SH-SY5Y (cell line): ENCODE measurements around the gene PEX14.

Experiments
- GATA2 ChIP-seq: IDR thresholded peaks from 2 replicates; pipeline ENCODE4 v1.6.1; 2011; ENCODE audit warnings: mild to moderate bottlenecking, low read depth, low read length
- GATA3 ChIP-seq: IDR thresholded peaks from 2 replicates; pipeline ENCODE4 v1.6.1; 2011; ENCODE audit warnings: low read depth, mild to moderate bottlenecking, low read length, moderate library complexity

Gene PEX14

DNA sequence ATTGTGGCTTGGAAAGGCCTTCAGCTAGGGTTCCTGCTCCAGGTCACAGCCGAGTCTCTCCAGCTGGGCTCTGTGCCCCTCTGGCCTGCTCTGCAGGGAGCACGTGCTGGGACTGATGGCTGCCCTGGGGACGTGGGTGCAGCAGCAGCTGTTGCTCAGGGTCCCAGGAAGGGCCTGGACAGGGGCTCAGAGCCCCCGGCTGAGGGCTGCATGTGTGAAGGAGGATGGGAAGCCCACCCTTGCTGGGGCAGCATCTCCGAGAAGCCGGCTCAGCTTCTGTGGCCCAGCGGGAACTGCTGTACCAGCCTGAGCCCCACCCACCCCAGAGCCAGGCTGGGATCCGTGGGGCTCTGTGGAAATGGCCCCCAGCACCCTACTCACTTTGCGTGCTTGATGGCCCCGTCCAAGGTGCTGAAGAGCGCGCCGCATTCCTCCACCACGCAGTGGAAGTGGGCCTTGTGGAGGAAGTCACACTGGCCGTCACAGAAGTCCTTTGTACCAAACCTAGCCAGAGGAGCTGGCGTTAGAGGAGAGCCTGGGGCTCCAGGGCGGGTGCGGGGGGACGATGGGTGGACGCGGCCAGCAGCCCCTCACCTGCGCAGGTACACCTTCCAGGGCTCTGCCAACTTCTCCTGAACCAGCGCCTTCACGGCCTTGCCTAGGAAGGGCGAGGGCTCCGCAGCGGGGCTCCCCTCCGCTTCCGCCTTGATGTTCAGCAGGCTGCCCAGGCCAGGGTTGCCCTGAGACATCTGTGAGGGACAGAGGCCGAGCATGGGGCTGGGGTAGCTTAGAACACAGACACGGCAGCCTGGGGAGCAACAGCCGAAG is 174.2 kb downstream of the PEX14 start:
- no peak for TF ChIP-seq GATA2
- TF ChIP-seq GATA3 = no peak

DNA sequence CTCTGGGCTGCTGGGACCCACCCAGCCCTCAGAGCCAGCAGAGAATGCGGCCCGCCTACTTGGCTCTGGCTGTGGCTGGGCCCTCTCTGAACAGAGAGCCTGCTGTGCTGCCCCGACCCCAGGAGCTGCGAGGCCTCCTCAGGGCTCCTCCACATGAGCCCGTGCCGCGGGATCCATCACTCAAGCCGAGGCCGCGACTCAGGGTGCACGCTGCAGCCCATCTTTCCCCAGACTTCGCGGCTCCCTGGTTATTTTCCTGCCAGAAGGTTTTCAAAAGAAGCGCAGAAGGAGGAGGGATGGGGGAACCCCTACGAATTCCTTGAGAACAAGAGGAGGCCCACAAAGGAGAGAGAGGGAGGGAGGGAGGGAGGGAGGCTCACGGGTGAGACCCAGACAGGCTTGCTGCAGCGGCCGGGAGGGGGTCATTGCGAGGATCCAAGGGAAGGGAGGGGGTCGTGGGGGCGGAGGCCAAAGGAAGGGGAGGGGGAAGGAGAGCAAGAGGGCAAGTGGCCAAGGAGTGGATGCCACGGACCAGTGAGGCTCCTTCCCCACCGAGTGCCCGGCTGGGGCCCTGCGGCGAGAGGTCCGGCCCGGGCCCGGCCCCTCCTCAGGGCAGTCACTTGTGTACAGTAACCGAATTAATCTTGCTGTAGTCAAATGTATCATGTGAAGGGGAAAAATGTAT is 174.9 kb downstream of the PEX14 start:
- TF ChIP-seq GATA3 (no peak), GATA2 (no peak)

GRCh38 chr1:10650556-10651388 is 176.0 kb downstream of the PEX14 start:
- no peak for TF ChIP-seq GATA3
- no peak for TF ChIP-seq GATA2

DNA sequence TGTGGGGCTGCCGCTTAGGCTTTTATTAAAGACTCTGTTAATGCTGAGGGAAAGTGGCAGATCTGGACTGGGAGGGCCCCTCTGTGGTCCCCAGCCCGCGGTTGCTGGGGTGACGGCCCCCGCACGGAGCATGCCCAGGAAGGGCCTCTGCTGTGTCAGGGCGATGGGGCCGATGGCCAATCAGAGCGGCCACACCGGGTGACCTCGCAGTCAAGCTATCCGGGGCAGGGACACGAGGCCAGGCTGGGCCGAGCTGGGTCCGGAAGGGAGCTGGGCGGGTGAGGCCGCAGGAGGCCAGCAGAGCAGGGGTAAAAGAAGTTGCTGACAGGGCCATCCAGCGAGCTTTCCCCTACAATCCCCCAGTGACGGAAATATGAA is 176.6 kb downstream of the PEX14 start:
- no peak for TF ChIP-seq GATA3
- no peak for TF ChIP-seq GATA2

- TF ChIP-seq GATA3 (no peak), GATA2 (no peak)
Measured at GRCh38 chr1:10651793-10652192, 177.0 kb downstream of the PEX14 start.

GRCh38 chr1:10652626-10653025 is 177.9 kb downstream of the PEX14 start:
- TF ChIP-seq GATA3 (no peak), GATA2 (no peak)

DNA sequence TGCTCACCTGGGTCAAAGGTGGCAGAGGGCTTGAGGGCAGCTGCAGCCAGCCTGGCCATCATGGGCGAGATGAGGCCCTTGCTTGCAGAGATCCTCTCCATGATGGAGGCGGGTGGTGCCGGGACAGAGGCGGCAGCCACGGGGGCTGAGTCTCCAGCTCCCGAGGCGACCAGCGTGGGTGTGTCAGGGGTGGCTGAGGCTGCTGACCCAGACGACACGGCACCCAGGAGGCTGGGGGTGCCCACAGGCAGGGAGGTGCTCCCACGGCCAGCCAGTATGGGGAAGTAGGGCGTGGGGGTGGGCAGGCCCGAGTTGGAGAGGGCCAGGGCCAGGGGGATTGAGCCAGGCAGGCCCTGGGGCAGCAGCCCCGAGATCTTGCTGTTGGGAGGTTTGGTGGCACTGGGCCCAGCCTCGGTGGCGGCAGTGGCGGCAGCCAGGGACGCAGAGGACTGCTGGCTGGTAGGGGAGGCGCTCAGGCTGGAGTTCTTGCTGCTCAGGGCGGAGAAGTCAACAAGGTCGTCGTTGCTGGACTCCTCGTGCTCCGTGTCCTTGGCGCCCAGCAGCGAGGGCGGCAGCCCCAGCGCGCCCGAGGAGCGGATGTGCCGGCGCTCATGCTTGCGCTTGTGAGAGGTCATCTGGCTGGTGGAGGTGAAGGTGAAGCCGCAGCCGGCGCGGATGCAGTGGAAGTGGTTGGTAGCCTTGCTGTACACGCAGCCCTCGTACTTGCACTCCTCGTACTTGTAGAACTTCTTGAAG is 178.8 kb downstream of the PEX14 start:
- TF ChIP-seq GATA3 = no peak
- no peak for TF ChIP-seq GATA2

GRCh38 chr1:10655002-10655401 is 180.3 kb downstream of the PEX14 start:
- TF ChIP-seq GATA2 = no peak
- TF ChIP-seq GATA3 = no peak

- no peak for TF ChIP-seq GATA2
- TF ChIP-seq GATA3 = no peak
Measured at GRCh38 chr1:10656431-10656830, 181.7 kb downstream of the PEX14 start.

DNA sequence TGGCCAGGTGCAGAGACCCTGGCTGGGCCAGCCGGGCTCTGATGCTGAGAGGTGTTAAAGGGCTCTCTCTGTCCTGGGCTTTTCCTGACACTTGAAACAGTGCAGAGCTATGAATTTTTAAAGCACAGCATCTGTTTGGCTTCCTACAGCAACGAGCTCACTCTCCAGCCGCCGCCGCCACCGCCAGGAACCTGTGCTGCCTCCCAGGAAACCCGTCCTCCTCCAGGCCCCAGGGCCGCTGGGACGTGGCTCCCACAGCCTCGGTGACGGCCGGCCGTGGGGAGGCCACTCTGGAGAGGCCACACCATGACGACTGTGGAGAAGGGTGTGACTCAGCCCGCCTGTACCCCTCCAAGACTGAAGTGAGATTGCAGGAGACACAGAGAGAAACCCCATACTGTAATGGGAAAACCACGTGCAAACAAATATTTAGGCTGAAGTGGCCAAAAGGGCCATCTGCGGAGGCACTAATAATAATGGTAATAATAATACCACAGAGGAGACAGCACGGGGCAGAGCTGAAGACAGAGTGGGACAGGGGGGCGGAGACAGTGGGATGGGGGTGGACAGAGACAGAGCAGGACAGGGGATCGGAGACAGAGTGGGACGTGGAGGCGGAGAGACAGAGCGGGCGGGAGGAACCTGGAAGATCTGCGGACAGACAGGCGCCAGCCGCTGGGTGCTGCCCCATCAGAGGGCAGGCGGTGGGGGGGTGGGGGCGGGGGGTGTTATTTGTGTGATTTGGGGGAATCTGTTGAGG is 182.5 kb downstream of the PEX14 start:
- TF ChIP-seq GATA2 (no peak), GATA3 (no peak)

DNA sequence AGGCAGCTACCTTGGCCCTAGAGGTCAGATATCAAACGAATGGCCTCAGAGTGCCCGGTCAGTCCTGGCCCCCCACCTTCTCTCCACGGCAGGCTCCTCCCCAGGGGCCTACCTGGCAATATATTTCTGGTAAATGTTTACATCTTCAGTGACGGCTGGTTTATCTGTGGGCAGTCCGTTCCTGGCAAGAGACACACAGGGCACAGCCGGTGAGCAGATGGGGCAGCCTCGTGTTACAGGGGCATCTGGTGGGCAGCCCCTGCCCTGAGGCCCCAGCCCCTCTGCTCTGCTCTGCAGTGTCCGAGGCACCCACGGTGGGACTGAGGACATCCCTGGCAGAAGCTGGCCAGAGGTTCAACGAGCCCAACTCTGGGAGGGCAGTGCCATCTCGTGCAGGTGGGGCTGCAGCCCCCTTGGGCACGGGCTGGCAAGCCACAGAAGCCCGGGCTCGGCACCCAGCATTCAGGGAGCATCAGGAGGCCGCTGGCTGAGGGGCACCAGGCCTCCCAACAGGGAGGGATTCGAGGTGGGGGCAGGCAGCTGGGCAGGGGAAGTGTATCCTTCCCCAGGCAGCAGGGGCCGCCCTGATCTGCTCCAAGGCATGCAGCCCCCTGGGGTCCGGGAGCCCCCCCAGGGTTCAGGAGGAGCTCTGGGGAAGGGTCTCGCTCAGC is 183.8 kb downstream of the PEX14 start:
- TF ChIP-seq GATA2 (peak; percentile 40; the same call in 1 of the 2 replicates), GATA3 (no peak)

GRCh38 chr1:10659218-10659617 is 184.5 kb downstream of the PEX14 start:
- TF ChIP-seq GATA2 = no peak
- no peak for TF ChIP-seq GATA3
